Measurements from ENCODE around the gene MCOLN1.

Gene MCOLN1

DNA sequence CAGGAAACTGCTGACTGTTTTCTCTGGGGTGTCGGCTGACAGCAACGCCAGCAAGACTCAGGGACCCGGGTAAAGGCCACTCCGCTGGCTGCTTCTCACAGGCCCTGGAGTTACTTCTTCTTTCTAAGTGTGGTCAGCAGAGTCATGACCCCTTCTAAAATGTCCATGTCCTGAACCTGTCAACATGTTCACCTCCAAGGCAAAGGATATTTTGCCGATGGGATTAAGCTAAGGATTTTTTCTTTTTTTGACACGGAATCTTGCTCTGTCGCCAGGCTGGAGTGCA lies 41.5 kb upstream of the MCOLN1 start:
- H3K4me2 ChIP-seq (ENCODE audit: low read length): no peak overlapping the region
- no peak overlapping the region for H3K9ac ChIP-seq (ENCODE audit: low read length)
- no peak overlapping the region for H3K27ac ChIP-seq (ENCODE audit: low read length)
- no peaks in the 10 kb centered on the region for H3K9me3 ChIP-seq (ENCODE audit: insufficient read depth, low read length)
- H3K27me3 ChIP-seq (ENCODE audit: low read depth, low read length): no peaks in the 10 kb centered on the region
- no peak overlapping the region for H2AFZ ChIP-seq (ENCODE audit: low read depth, low read length)
- no peaks in the 10 kb centered on the region for H4K20me1 ChIP-seq (ENCODE audit: insufficient read depth, low read length)
- TF ChIP-seq, protein P1, sequence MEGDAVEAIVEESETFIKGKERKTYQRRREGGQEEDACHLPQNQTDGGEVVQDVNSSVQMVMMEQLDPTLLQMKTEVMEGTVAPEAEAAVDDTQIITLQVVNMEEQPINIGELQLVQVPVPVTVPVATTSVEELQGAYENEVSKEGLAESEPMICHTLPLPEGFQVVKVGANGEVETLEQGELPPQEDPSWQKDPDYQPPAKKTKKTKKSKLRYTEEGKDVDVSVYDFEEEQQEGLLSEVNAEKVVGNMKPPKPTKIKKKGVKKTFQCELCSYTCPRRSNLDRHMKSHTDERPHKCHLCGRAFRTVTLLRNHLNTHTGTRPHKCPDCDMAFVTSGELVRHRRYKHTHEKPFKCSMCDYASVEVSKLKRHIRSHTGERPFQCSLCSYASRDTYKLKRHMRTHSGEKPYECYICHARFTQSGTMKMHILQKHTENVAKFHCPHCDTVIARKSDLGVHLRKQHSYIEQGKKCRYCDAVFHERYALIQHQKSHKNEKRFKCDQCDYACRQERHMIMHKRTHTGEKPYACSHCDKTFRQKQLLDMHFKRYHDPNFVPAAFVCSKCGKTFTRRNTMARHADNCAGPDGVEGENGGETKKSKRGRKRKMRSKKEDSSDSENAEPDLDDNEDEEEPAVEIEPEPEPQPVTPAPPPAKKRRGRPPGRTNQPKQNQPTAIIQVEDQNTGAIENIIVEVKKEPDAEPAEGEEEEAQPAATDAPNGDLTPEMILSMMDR (IDR thresholded peaks at IDR 0.05; ENCODE audit: low read depth, low read length): no peak
- TF ChIP-seq EZH2phosphoT487 (IDR thresholded peaks at IDR 0.05; ENCODE audit: low read depth): no peak
- no peaks in the 10 kb centered on the region for H3K4me1 ChIP-seq (ENCODE audit: low read length)
- H3K36me3 ChIP-seq (replicated peaks; ENCODE audit: low read depth, low read length): no peaks in the 10 kb centered on the region
- H3K79me2 ChIP-seq (ENCODE audit: low read length): no peaks in the 10 kb centered on the region
- H3K4me3 ChIP-seq (ENCODE audit: low read length): no peak overlapping the region

DNA sequence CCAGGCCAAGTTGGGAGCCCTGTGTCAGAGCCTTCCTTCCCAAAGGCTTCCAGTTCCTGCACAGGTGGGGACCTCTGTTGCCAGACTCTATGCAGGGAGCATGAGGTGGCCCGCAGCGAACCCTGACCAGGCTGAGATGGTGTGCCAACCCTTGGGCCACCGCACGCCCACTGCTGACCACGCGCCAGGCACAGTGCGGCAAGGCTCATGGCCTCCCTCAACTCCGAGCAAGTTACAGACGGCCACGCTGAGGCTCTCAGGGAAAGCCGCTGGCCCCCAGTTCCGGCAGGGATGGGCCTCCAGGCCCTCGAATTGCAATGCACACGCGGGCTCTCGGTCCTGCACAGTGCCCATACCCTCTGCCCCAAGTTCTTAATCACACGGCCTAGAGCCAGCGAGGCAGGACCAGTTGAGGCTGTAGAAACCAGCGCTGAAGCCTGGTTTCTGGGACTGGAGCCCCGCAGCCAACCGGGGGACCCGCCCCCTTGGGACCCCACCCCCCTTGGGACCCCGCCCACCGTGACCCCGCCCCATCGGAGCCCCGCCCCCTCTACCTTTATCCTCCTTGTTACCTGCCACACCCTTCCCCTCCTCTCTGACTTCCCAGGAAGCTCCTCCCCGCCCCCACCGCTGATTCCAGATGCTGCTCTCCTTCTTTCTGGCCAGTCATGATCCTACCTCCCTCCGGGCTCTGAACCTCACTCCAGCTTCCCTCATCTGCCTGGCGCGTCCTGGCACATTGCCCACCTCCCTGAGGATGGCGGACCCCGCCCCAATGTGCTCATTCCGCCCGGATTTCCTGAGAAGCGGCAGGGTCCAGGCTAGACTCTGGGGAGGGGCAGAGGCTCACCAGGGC lies 39.6 kb upstream of the MCOLN1 start:
- H3K36me3 ChIP-seq (replicated peaks; ENCODE audit: low read depth, low read length): no peaks in the 10 kb centered on the region
- no peaks in the 10 kb centered on the region for H3K79me2 ChIP-seq (ENCODE audit: low read length)
- TF ChIP-seq, protein P1 (IDR thresholded peaks at IDR 0.05; ENCODE audit: low read depth, low read length): no peak
- no peak for TF ChIP-seq EZH2phosphoT487 (IDR thresholded peaks at IDR 0.05; ENCODE audit: low read depth)
- H3K27me3 ChIP-seq (ENCODE audit: low read depth, low read length): no peaks in the 10 kb centered on the region
- no peaks in the 10 kb centered on the region for H4K20me1 ChIP-seq (ENCODE audit: insufficient read depth, low read length)
- no peak overlapping the region for H3K9ac ChIP-seq (ENCODE audit: low read length)
- H3K4me3 ChIP-seq (ENCODE audit: low read length): no peak overlapping the region
- H2AFZ ChIP-seq (ENCODE audit: low read depth, low read length): no peak overlapping the region
- H3K4me2 ChIP-seq (ENCODE audit: low read length): no peak overlapping the region
- H3K9me3 ChIP-seq (ENCODE audit: insufficient read depth, low read length): no peaks in the 10 kb centered on the region
- H3K4me1 ChIP-seq (ENCODE audit: low read length): no peaks in the 10 kb centered on the region
- H3K27ac ChIP-seq (ENCODE audit: low read length): no peak overlapping the region

GRCh38 chr19:7483720-7484201 lies 38.7 kb upstream of the MCOLN1 start:
- Histone ChIP-seq H3K79me2 (ENCODE audit: low read length) (no peaks in the 10 kb centered on the region), H3K27me3 (ENCODE audit: low read depth, low read length) (no peaks in the 10 kb centered on the region), H3K36me3 (replicated peaks; ENCODE audit: low read depth, low read length) (no peaks in the 10 kb centered on the region), H3K4me3 (ENCODE audit: low read length) (no peak overlapping the region), H3K27ac (ENCODE audit: low read length) (no peak overlapping the region), H3K4me2 (ENCODE audit: low read length) (no peak overlapping the region), H4K20me1 (ENCODE audit: insufficient read depth, low read length) (no peaks in the 10 kb centered on the region), H3K9ac (ENCODE audit: low read length) (no peak overlapping the region), H3K9me3 (ENCODE audit: insufficient read depth, low read length) (no peaks in the 10 kb centered on the region), H3K4me1 (ENCODE audit: low read length) (peaks cover 6% of the 10 kb centered on the region), H2AFZ (ENCODE audit: low read depth, low read length) (no peak overlapping the region)
- TF ChIP-seq, protein P1 (IDR thresholded peaks at IDR 0.05; ENCODE audit: low read depth, low read length): no peak
- TF ChIP-seq EZH2phosphoT487 (IDR thresholded peaks at IDR 0.05; ENCODE audit: low read depth): no peak

- Histone ChIP-seq H3K27me3 (ENCODE audit: low read depth, low read length) (no peaks in the 10 kb centered on the region), H3K4me3 (ENCODE audit: low read length) (no peak overlapping the region), H3K4me1 (ENCODE audit: low read length) (peaks cover 9% of the 10 kb centered on the region), H4K20me1 (ENCODE audit: insufficient read depth, low read length) (no peaks in the 10 kb centered on the region), H3K79me2 (ENCODE audit: low read length) (no peaks in the 10 kb centered on the region), H3K4me2 (ENCODE audit: low read length) (no peak overlapping the region), H3K9ac (ENCODE audit: low read length) (no peak overlapping the region), H2AFZ (ENCODE audit: low read depth, low read length) (no peak overlapping the region), H3K27ac (ENCODE audit: low read length) (no peak overlapping the region), H3K36me3 (replicated peaks; ENCODE audit: low read depth, low read length) (no peaks in the 10 kb centered on the region), H3K9me3 (ENCODE audit: insufficient read depth, low read length) (no peaks in the 10 kb centered on the region)
- no peak for TF ChIP-seq EZH2phosphoT487 (IDR thresholded peaks at IDR 0.05; ENCODE audit: low read depth)
- TF ChIP-seq, protein P1 (IDR thresholded peaks at IDR 0.05; ENCODE audit: low read depth, low read length): no peak
Observed at GRCh38 chr19:7486923-7487322, 35.5 kb upstream of the MCOLN1 start.
